IMR-90 (cell line): ENCODE data around the gene HIRA. TPM values are rescaled to one million over a fixed set of nuclear protein-coding genes. Genes with fewer than 3 reads are reported as not detected.
A peak's percentile ranks its signal among the peaks of the same experiment; 100 is the strongest.

ENCODE experiments used
- ATAC-seq: fragments of 200-7000 bp; cut with Tn5 transposase; 2 replicates; pipeline ENCODE4 v1.9.1; 2020; ENCODE audit warnings: low read depth, mild to moderate bottlenecking, moderate library complexity
- BruUV-seq: library from RNA; stranded (reverse); fragments of 400-500 nt; replicated peaks from 2 replicates; lab custom pipeline; 2021; lab: Mats Ljungman, UMichigan
- CTCF ChIA-PET: fragments of 300-600 bp; formaldehyde crosslinking; extraction: SDS; loops from one replicate; lab custom pipeline; 2021; ENCODE audit warnings: antibody characterized with exemption; lab: Yijun Ruan, JAX
- POLR2A ChIA-PET: fragments of 300-600 bp; sonication (Branson Sonifier 250); formaldehyde crosslinking; loops from one replicate; lab custom pipeline; 2022; ENCODE audit warnings: antibody characterized with exemption; ENCODE audit not compliant: unreplicated experiment; lab: Charles Lee
- DNase-seq: peaks from one replicate; pipeline ENCODE4 v3.0.0; 2013
- H2AFZ ChIP-seq: replicated peaks from 2 replicates; pipeline ENCODE3; 2013; ENCODE audit warnings: low read length, mild to moderate bottlenecking; ENCODE audit not compliant: poor library complexity
- H2AK5ac ChIP-seq: 2 replicates; pipeline ENCODE4 v1.6.1; 2013; ENCODE audit warnings: low read depth, low read length, inconsistent platforms
- H2AK9ac ChIP-seq: replicated peaks from 2 replicates; pipeline ENCODE3; 2013; ENCODE audit warnings: mild to moderate bottlenecking, low read depth, low read length, moderate library complexity; ENCODE audit not compliant: poor library complexity
- H2BK120ac ChIP-seq: 2 replicates; pipeline ENCODE4 v1.6.1; 2013; ENCODE audit warnings: low read depth, low read length, inconsistent platforms
- H2BK15ac ChIP-seq: 3 replicates; pipeline ENCODE4 v1.6.1; 2013; ENCODE audit warnings: low read depth, low read length, inconsistent platforms
- H2BK20ac ChIP-seq: 2 replicates; pipeline ENCODE4 v1.6.1; 2013; ENCODE audit warnings: low read depth, mild to moderate bottlenecking, inconsistent platforms, low read length, moderate library complexity
- H2BK5ac ChIP-seq: 2 replicates; pipeline ENCODE4 v1.6.1; 2013; ENCODE audit warnings: mild to moderate bottlenecking, low read depth, low read length, inconsistent platforms; ENCODE audit not compliant: poor library complexity, severe bottlenecking
- H3K14ac ChIP-seq: replicated peaks from 2 replicates; pipeline ENCODE4 v1.6.1; 2013; ENCODE audit warnings: low read depth, low read length, inconsistent platforms
- H3K18ac ChIP-seq: 2 replicates; pipeline ENCODE4 v1.6.1; 2013; ENCODE audit warnings: low read depth, low read length, control low read depth
- H3K23ac ChIP-seq: 2 replicates; pipeline ENCODE4 v1.6.1; 2013; ENCODE audit warnings: low read depth, low read length, inconsistent platforms
- H3K27ac ChIP-seq: 2 replicates; pipeline ENCODE4 v1.5.1; 2013; ENCODE audit warnings: mild to moderate bottlenecking, control low read depth, low read length; ENCODE audit not compliant: insufficient read depth
- H3K27me3 ChIP-seq: 2 replicates; pipeline ENCODE4 v1.6.1; 2013; ENCODE audit warnings: low read length; ENCODE audit not compliant: control insufficient read depth, insufficient read depth
- H3K36me3 ChIP-seq: 2 replicates; pipeline ENCODE4 v1.6.1; 2013; ENCODE audit warnings: low read length, mixed read lengths; ENCODE audit not compliant: control insufficient read depth, insufficient read depth
- H3K4ac ChIP-seq: 2 replicates; pipeline ENCODE4 v1.6.1; 2013; ENCODE audit warnings: low read depth, low read length, inconsistent platforms
- H3K4me1 ChIP-seq: 2 replicates; pipeline ENCODE4 v1.6.1; 2013; ENCODE audit warnings: low read length, mixed read lengths; ENCODE audit not compliant: control insufficient read depth, insufficient read depth
- H3K4me2 ChIP-seq: 2 replicates; pipeline ENCODE4 v1.6.1; 2013; ENCODE audit warnings: low read depth, mild to moderate bottlenecking, control low read depth, low read length, moderate library complexity
- H3K4me3 ChIP-seq: 2 replicates; pipeline ENCODE4 v1.5.1; 2013; ENCODE audit warnings: low read depth, mild to moderate bottlenecking, control low read depth, low read length, moderate library complexity; ENCODE audit not compliant: insufficient read depth
- H3K56ac ChIP-seq: 2 replicates; pipeline ENCODE4 v1.6.1; 2013; ENCODE audit warnings: low read length, inconsistent platforms; ENCODE audit not compliant: insufficient read depth; ENCODE audit errors: extremely low read depth
- H3K79me1 ChIP-seq, 2 experiments: 2 replicates each; pipeline ENCODE4 v1.6.1; 2013; ENCODE audit warnings: low read length in 2 of 2, inconsistent platforms in 1 of 2, low read depth in 1 of 2
- H3K9ac ChIP-seq: 2 replicates; pipeline ENCODE4 v1.6.1; 2013; ENCODE audit warnings: low read depth, low read length, control low read depth
- H3K9me1 ChIP-seq: 2 replicates; pipeline ENCODE4 v1.6.1; 2013; ENCODE audit warnings: low read length, inconsistent platforms; ENCODE audit not compliant: insufficient read depth
- H3K9me3 ChIP-seq: 2 replicates; pipeline ENCODE4 v1.6.1; 2013; ENCODE audit warnings: low read length; ENCODE audit not compliant: control insufficient read depth, insufficient read depth
- H4K20me1 ChIP-seq: 2 replicates; pipeline ENCODE4 v1.6.1; 2013; ENCODE audit warnings: low read length, inconsistent platforms; ENCODE audit not compliant: insufficient read depth
- H4K5ac ChIP-seq: 2 replicates; pipeline ENCODE4 v1.6.1; 2013; ENCODE audit warnings: mild to moderate bottlenecking, low read depth, low read length, control low read depth
- H4K8ac ChIP-seq, 2 experiments: 2 replicates each; pipeline ENCODE4 v1.6.1; 2013; ENCODE audit warnings: low read depth in 2 of 2, low read length in 2 of 2, control low read depth in 1 of 2, inconsistent platforms in 1 of 2
- H4K91ac ChIP-seq: 2 replicates; pipeline ENCODE4 v1.6.1; 2013; ENCODE audit warnings: low read depth, low read length, inconsistent platforms; ENCODE audit not compliant: insufficient read depth
- CEBPB ChIP-seq: IDR thresholded peaks from 2 replicates; pipeline ENCODE4 v1.6.1; 2012; ENCODE audit warnings: low read depth, low read length, improper control_type of control experiment
- CHD1 ChIP-seq: IDR thresholded peaks from 2 replicates; pipeline ENCODE4 v1.6.1; 2012; ENCODE audit warnings: low read depth, low read length, improper control_type of control experiment
- CTCF ChIP-seq: conservative IDR thresholded peaks from 2 replicates; pipeline ENCODE4 v1.5.1; 2012; ENCODE audit warnings: mild to moderate bottlenecking, low read depth, low read length, improper control_type of control experiment
- ELK1 ChIP-seq: fragments of 150-350 bp; IDR thresholded peaks from 2 replicates; pipeline ENCODE4 v1.6.1; 2016; ENCODE audit warnings: low read depth, mild to moderate bottlenecking, low read length, moderate library complexity, borderline replicate concordance
- FOS ChIP-seq: fragments of 150-350 bp; IDR thresholded peaks from 2 replicates; pipeline ENCODE4 v1.6.1; 2016; ENCODE audit warnings: low read depth, low read length
- MAZ ChIP-seq: IDR thresholded peaks from 2 replicates; pipeline ENCODE4 v1.6.1; 2012; ENCODE audit warnings: low read depth, mild to moderate bottlenecking, low read length, improper control_type of control experiment, moderate library complexity, borderline replicate concordance
- MXI1 ChIP-seq: IDR thresholded peaks from 2 replicates; pipeline ENCODE4 v1.6.1; 2012; ENCODE audit warnings: low read depth, mild to moderate bottlenecking, low read length, moderate library complexity, borderline replicate concordance
- NFE2L2 ChIP-seq: fragments of 150-350 bp; IDR thresholded peaks from 2 replicates; pipeline ENCODE4 v1.6.1; 2016; ENCODE audit warnings: low read depth, mild to moderate bottlenecking, low read length
- RAD21 ChIP-seq: IDR thresholded peaks from 2 replicates; pipeline ENCODE4 v1.6.1; 2012; ENCODE audit warnings: low read length, improper control_type of control experiment
- RCOR1 ChIP-seq: IDR thresholded peaks from 2 replicates; pipeline ENCODE4 v1.6.1; 2012; ENCODE audit warnings: mild to moderate bottlenecking, low read length, improper control_type of control experiment; ENCODE audit not compliant: insufficient replicate concordance
- USF2 ChIP-seq: fragments of 150-350 bp; IDR thresholded peaks from 2 replicates; pipeline ENCODE4 v1.6.1; 2017; ENCODE audit warnings: mild to moderate bottlenecking, antibody characterized with exemption, low read length, low read depth
- WGBS, 2 experiments: methylation state at CpG; one replicate each; pipeline versions ENCODE4 v1.1.5 to v1.1.7; 2013; ENCODE audit warnings: missing lambda C conversion rate in 2 of 2; ENCODE audit not compliant: insufficient read length in 1 of 2; ENCODE audit errors: extremely low coverage in 2 of 2; 5-methylcytosine and 5-hydroxymethylcytosine counted together
- dilution Hi-C: fragments of 300-500 bp; cut with HindIII; formaldehyde crosslinking; loops from one replicate; pipeline ENCODE4 v1.14.3; 2018; ENCODE audit warnings: low sequenced_read_pairs; ENCODE audit not compliant: unreplicated experiment
- in situ Hi-C: fragments of 300-500 bp; cut with MboI; formaldehyde crosslinking; loops from 3 replicates; pipeline ENCODE4 v1.14.3; 2019; ENCODE audit warnings: low sequenced_read_pairs, inconsistent platforms, mixed read lengths
- intact Hi-C: fragments of 100-400 bp; cut with micrococcal nuclease; formaldehyde crosslinking; loops from 2 replicates; pipeline ENCODE4 v1.10.0; 2022
- polyA plus RNA-seq, 3 experiments: library from polyadenylated mRNA; depleted of rRNA; stranded (reverse); fragments of >200 nt; gene quantifications; 2 replicates each; pipeline ENCODE4 v1.2.3, GENCODE V29; 2012; ENCODE audit warnings: low replicate concordance in 1 of 3
- total RNA-seq: library from RNA; depleted of rRNA; stranded (reverse); fragments of >200 nt; gene quantifications from 2 replicates; pipeline ENCODE4 v1.2.3, GENCODE V29; 2012

The HIRA gene
- total and polyA plus RNA-seq, 2 of the 4 experiments (the other 2 are of a cell fraction), result 14.5 to 24.2 TPM

- no peak for ATAC-seq
- CTCF ChIA-PET, result interaction anchor here (0.6 kb wide), 1 partner anchor 32 kb away, joined by 4 read pairs; no protein-coding TSS in a partner anchor
Observed at GRCh38 chr22:19290400-19291217, 140.9 kb downstream of the HIRA start.

More at GRCh38 chr22:19290400-19291217, 140.9 kb downstream of the HIRA start:
- Histone ChIP-seq H3K14ac (peak overlapping the region; percentile 54), H3K4ac (peak overlapping the region; percentile 47), H4K91ac (no peak overlapping the region; the same call in 1 of the 2 replicates), H3K4me3 (peak overlapping the region; percentile 80), H2BK120ac (no peak overlapping the region; the same call in 1 of the 2 replicates), H3K27me3 (peaks cover 3% of the 10 kb centered on the region; the same call in 1 of the 2 replicates), H3K9me3 (no peaks in the 10 kb centered on the region), H3K79me1 (peaks cover 25 to 44% of the 10 kb centered on the region in 2 experiments), H2AFZ (peak overlapping the region; percentile 96), H3K56ac (peak overlapping the region; percentile 70), H2BK5ac (no peak overlapping the region), H3K36me3 (no peaks in the 10 kb centered on the region), H2BK15ac (no peak overlapping the region; the same call in 2 of the 3 replicates), H3K23ac (peak overlapping the region; percentile 53), H2BK20ac (no peak overlapping the region; the same call in 1 of the 2 replicates), H3K9me1 (peaks cover 24% of the 10 kb centered on the region), H3K4me2 (peak overlapping the region; percentile 77), H4K5ac (no peak overlapping the region), H3K27ac (no peak overlapping the region; the same call in 1 of the 2 replicates), H4K20me1 (peaks cover 20% of the 10 kb centered on the region; the same call in 1 of the 2 replicates), H2AK9ac (peak overlapping the region; percentile 85), H3K18ac (no peak overlapping the region), H2AK5ac (peak overlapping the region; percentile 44; the same call in 1 of the 2 replicates), H4K8ac (peak overlapping the region in 1 of 2 experiments; percentile 17; a peak in 1 of 4 replicates), H3K4me1 (peaks cover 20% of the 10 kb centered on the region), H3K9ac (peak overlapping the region; percentile 39)
- in situ Hi-C loops (no loop called here), dilution Hi-C loops (no loop called here), intact Hi-C loops (loop anchor here (1.0 to 10.0 kb wide), 3 partner anchors 111 to 187 kb away; partner anchors contain the start of genes CDC45 and UFD1)
- no TSS peak for BruUV-seq
- no peak for DNase-seq
- no peak for TF ChIP-seq RCOR1
- no peak for TF ChIP-seq CEBPB
- TF ChIP-seq NFE2L2, result no peak
- no peak for TF ChIP-seq CTCF
- no peak for TF ChIP-seq FOS
- TF ChIP-seq CHD1, result no peak
- TF ChIP-seq MAZ, result no peak
- no peak for TF ChIP-seq RAD21
- no peak for TF ChIP-seq ELK1
- no peak for TF ChIP-seq MXI1
- no peak for TF ChIP-seq USF2
- POLR2A ChIA-PET, result interaction anchor here (0.6 kb wide), 1 partner anchor 27 kb away, joined by 6 read pairs; no protein-coding TSS in a partner anchor
- 14% methylated on average over 17 of the region's 27 CpGs; no CpG with 5 or more reads in 1 of the 2 experiments for WGBS, 2 experiments
